Measurements from ENCODE around the gene EXOC4.

EXOC4 gene

GRCh38 chr7:133237545-133237944 is 15.3 kb upstream of the EXOC4 start:
- Histone ChIP-seq H3K27ac (no peak overlapping the region), H4K20me1 (no peaks in the 10 kb centered on the region), H3K27me3 (no peaks in the 10 kb centered on the region), H3K9me3 (replicated peaks in 1 of 11) (no peaks in the 10 kb centered on the region), H3K36me3 (no peaks in the 10 kb centered on the region), H3K4me3 (no peak overlapping the region), H3K9ac (no peak overlapping the region), H3K4me1 (no peaks in the 10 kb centered on the region), H3K4me2 (no peak overlapping the region)
- no peak for TF ChIP-seq Cebpa-rat (IDR thresholded peaks at IDR 0.05)

- H3K4me3 ChIP-seq: no peak overlapping the region
- H3K27me3 ChIP-seq: no peaks in the 10 kb centered on the region
- H3K4me1 ChIP-seq: no peaks in the 10 kb centered on the region
- no peaks in the 10 kb centered on the region for H3K9me3 ChIP-seq (replicated peaks in 1 of 11)
- no peaks in the 10 kb centered on the region for H3K36me3 ChIP-seq
- TF ChIP-seq Cebpa-rat (IDR thresholded peaks at IDR 0.05): no peak
- no peak overlapping the region for H3K9ac ChIP-seq
- H3K27ac ChIP-seq: no peak overlapping the region
- H4K20me1 ChIP-seq: no peaks in the 10 kb centered on the region
- no peak overlapping the region for H3K4me2 ChIP-seq
Observed at GRCh38 chr7:133240302-133240701, 12.6 kb upstream of the EXOC4 start.

DNA sequence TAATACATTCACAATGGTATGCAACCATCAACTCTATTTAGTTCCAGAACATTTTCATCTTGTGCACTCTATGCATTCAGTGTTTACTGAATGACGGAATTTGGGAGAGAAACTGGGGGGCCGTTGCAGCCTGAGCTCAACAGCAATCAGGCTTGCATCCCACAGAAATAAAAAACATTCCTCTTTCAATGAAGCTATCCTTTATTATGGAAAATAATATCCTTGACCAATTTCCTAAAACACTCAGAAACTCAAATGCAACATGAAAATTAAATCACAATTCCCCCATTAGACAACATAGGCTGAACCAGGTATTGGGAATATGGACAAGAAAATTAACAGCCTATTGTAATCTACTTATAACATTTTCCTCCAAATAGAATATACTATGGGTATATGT is 6.3 kb upstream of the EXOC4 start:
- H4K20me1 ChIP-seq: no peaks in the 10 kb centered on the region
- H3K27ac ChIP-seq: no peak overlapping the region
- no peaks in the 10 kb centered on the region for H3K36me3 ChIP-seq
- H3K9me3 ChIP-seq (replicated peaks in 1 of 11): peaks cover 0 to 13% (median 9%) of the 10 kb centered on the region in 11 experiments; a peak in 14 of 22 replicates
- no peaks in the 10 kb centered on the region for H3K27me3 ChIP-seq
- no peak for TF ChIP-seq Cebpa-rat (IDR thresholded peaks at IDR 0.05)
- H3K4me3 ChIP-seq: no peak overlapping the region
- H3K9ac ChIP-seq: no peak overlapping the region
- H3K4me2 ChIP-seq: no peak overlapping the region
- H3K4me1 ChIP-seq: no peaks in the 10 kb centered on the region

DNA sequence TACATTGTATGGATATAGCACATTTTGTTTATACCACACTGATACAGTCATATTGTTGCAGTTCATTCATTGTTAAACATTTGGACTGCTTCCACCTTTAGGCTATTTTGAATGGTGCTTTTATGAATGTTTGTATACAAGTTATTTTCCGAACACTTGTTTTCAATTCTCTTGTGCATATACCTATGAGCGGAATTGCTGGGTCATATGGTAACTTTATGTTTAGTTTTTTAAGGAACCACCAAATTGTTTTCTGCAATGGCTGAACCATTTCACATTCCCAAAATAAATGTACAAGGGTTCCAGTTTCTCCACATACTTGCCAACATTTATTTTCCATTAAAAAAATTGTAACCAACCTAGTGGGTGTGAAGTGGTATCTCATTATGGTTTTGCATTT is 4.0 kb upstream of the EXOC4 start:
- H3K4me2 ChIP-seq: no peak overlapping the region
- TF ChIP-seq Cebpa-rat (IDR thresholded peaks at IDR 0.05): no peak
- H3K27me3 ChIP-seq: no peaks in the 10 kb centered on the region
- peaks cover 0 to 13% (median 9%) of the 10 kb centered on the region in 11 experiments; a peak in 14 of 22 replicates for H3K9me3 ChIP-seq (replicated peaks in 1 of 11)
- no peak overlapping the region for H3K9ac ChIP-seq
- H3K4me1 ChIP-seq: peaks cover 1 to 6% (median 5%) of the 10 kb centered on the region in 10 experiments; a peak in 19 of 20 replicates
- no peak overlapping the region for H3K4me3 ChIP-seq
- no peaks in the 10 kb centered on the region for H4K20me1 ChIP-seq
- H3K36me3 ChIP-seq: no peaks in the 10 kb centered on the region
- H3K27ac ChIP-seq: no peak overlapping the region

DNA sequence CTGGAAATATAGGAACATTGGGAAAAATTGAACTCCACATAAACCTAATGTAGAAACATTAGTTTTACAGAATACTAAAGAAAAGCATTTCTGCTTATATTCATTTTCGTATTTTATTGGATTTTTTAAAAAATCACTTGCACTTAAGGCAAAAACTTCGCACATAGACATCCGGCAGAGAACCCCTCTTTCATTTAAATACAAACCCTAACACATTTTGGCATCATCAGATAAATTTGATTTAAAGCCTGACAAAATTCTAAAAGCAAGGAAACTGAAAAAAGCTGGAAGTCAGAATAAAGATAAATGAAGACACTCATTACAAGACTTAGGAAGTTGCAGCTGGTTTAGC is 396 bp upstream of the EXOC4 start:
- Histone ChIP-seq H3K27ac (no peak overlapping the region; a peak in 1 of 22 replicates), H3K4me2 (peak overlapping the region in 2 of 11 experiments; percentile 20 to 53; a peak in 4 of 22 replicates)

GRCh38 chr7:133253519-133253875 is 619 bp downstream of the EXOC4 start:
- Histone ChIP-seq H3K9ac (peak overlapping the region; percentile 74 to 94 (median 87)), H3K27ac (peak overlapping the region; percentile 77 to 91 (median 86)), H3K4me3 (peak overlapping the region; percentile 70 to 91 (median 82)), H3K4me1 (peaks cover 21 to 28% (median 26%) of the 10 kb centered on the region in 10 experiments), H4K20me1 (peaks cover 0 to 14% (median 0%) of the 10 kb centered on the region in 11 experiments; a peak in 2 of 22 replicates), H3K27me3 (no peaks in the 10 kb centered on the region), H3K9me3 (replicated peaks in 1 of 11) (peaks cover 0 to 13% (median 8%) of the 10 kb centered on the region in 11 experiments; a peak in 14 of 22 replicates), H3K36me3 (peaks cover 0 to 19% (median 3%) of the 10 kb centered on the region in 11 experiments; a peak in 6 of 22 replicates), H3K4me2 (peak overlapping the region; percentile 80 to 98 (median 91))
- TF ChIP-seq Cebpa-rat (IDR thresholded peaks at IDR 0.05): no peak

More for the DNA sequence above, 396 bp upstream of the EXOC4 start:
- Histone ChIP-seq H3K4me1 (peaks cover 21 to 28% (median 26%) of the 10 kb centered on the region in 10 experiments), H3K4me3 (peak overlapping the region in 2 of 10 experiments; percentile 76 to 84; a peak in 3 of 20 replicates), H3K27me3 (no peaks in the 10 kb centered on the region), H3K36me3 (peaks cover 0 to 19% (median 0%) of the 10 kb centered on the region in 11 experiments; a peak in 5 of 22 replicates), H4K20me1 (peaks cover 0 to 7% (median 0%) of the 10 kb centered on the region in 11 experiments; a peak in 2 of 22 replicates), H3K9me3 (replicated peaks in 1 of 11) (peaks cover 0 to 13% (median 9%) of the 10 kb centered on the region in 11 experiments; a peak in 14 of 22 replicates), H3K9ac (no peak overlapping the region)
- no peak for TF ChIP-seq Cebpa-rat (IDR thresholded peaks at IDR 0.05)

DNA sequence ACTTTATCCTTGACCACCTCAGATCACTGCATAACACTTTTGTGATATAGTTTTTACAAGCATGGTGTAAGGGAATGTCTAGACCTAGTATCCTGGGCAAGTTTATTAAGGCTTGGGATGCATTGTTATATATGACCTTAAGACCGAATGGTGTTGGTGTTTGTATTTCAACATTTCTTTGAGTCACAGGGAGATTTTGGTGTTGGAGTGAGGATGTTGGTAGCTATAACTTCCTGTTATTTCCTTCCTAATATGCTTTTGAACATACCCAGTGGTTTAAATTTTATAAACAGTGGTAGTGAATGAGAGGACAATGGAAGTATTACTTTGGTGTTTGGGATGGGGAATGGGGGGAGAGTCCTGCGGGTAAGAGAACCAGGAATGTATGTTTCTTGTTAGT is 2.6 kb downstream of the EXOC4 start:
- Histone ChIP-seq H3K4me1 (peaks cover 21 to 28% (median 26%) of the 10 kb centered on the region in 10 experiments), H4K20me1 (peaks cover 0 to 29% (median 0%) of the 10 kb centered on the region in 11 experiments; a peak in 3 of 22 replicates), H3K4me2 (peak overlapping the region; percentile 34 to 98 (median 82); a peak in 19 of 22 replicates), H3K36me3 (peaks cover 0 to 32% (median 9%) of the 10 kb centered on the region in 11 experiments; a peak in 11 of 22 replicates), H3K27me3 (no peaks in the 10 kb centered on the region), H3K4me3 (no peak overlapping the region), H3K9me3 (replicated peaks in 1 of 11) (peaks cover 0 to 8% (median 0%) of the 10 kb centered on the region in 11 experiments; a peak in 1 of 22 replicates), H3K9ac (no peak overlapping the region), H3K27ac (peak overlapping the region in 4 of 11 experiments; percentile 1 to 49 (median 40); a peak in 5 of 22 replicates)
- TF ChIP-seq Cebpa-rat (IDR thresholded peaks at IDR 0.05): no peak

DNA sequence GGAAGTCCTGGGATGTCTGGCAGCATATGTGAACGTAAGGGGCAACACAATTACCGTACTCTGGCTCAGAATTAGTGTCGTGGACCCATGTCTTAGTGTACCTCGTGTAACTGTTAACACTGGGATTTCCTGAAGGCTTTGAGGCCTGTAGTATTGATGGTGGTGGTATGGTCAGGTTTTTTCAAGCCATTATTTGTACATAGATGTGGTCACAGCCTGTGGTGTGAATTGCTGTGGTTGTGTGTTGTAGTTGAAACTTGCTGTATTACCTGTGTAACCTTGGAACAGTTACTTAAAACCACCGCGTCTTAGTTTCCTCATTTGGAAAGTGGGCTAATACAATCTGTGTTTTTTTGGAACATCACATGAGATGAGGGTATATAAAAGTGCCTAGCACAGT is 5.3 kb downstream of the EXOC4 start:
- Histone ChIP-seq H3K9me3 (replicated peaks in 1 of 11) (peaks cover 0 to 14% (median 7%) of the 10 kb centered on the region in 11 experiments; a peak in 10 of 22 replicates), H3K9ac (no peak overlapping the region), H3K27ac (no peak overlapping the region), H3K4me1 (peaks cover 21 to 28% (median 26%) of the 10 kb centered on the region in 10 experiments), H3K4me2 (no peak overlapping the region), H4K20me1 (peaks cover 0 to 53% (median 0%) of the 10 kb centered on the region in 11 experiments; a peak in 3 of 22 replicates), H3K4me3 (no peak overlapping the region), H3K27me3 (no peaks in the 10 kb centered on the region), H3K36me3 (peaks cover 8 to 54% (median 12%) of the 10 kb centered on the region in 11 experiments; a peak in 16 of 22 replicates)
- no peak for TF ChIP-seq Cebpa-rat (IDR thresholded peaks at IDR 0.05)

DNA sequence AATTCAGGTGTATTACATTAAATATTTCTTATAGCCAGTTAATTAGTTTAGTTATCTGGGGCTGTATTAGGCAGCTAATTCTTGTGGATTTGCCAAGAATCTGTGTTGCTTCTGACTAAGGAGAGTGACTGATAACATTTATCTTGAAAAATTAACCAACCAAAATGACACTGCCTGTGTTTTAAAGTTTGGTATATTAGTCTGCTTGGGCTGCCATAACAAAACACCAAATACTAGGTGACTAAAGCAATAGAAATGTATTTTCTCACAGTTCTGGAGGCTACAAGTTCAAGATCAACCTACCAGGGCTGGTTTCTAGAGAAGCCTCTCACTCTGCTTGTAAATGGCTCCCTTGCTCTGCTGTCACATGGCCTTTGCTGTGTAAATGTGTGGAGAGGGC is 12.9 kb downstream of the EXOC4 start:
- Histone ChIP-seq H4K20me1 (peaks cover 0 to 95% (median 0%) of the 10 kb centered on the region in 11 experiments; a peak in 5 of 22 replicates), H3K4me1 (no peaks in the 10 kb centered on the region), H3K27ac (no peak overlapping the region), H3K36me3 (peaks cover 0 to 94% (median 22%) of the 10 kb centered on the region in 11 experiments; a peak in 16 of 22 replicates), H3K27me3 (no peaks in the 10 kb centered on the region), H3K9ac (no peak overlapping the region), H3K4me2 (no peak overlapping the region), H3K9me3 (replicated peaks in 1 of 11) (peaks cover 0 to 14% (median 5%) of the 10 kb centered on the region in 11 experiments; a peak in 11 of 22 replicates), H3K4me3 (no peak overlapping the region)
- no peak for TF ChIP-seq Cebpa-rat (IDR thresholded peaks at IDR 0.05)
